ENCODE results near the gene EGR1. TPM values are rescaled to one million over a fixed set of nuclear protein-coding genes. Genes with fewer than 3 reads are reported as not detected.

Gene EGR1
- total RNA-seq, 1 experiment from 2014 or later = 83.3 TPM

GRCh38 chr5:138445547-138446271, 19.6 kb upstream of the EGR1 start:
- peaks cover 0 to 18% (median 11%) of the 10 kb centered on the region in 3 experiments; a peak in 5 of 7 replicates for H3K36me3 Mint-ChIP-seq (ENCODE audit: insufficient read depth in 1 of 3, low read depth in 3 of 3)
- WGBS (ENCODE audit: extremely low coverage, insufficient read length, low lambda C conversion rate) = no CpG with 5 or more reads among the region's 18 CpGs
- H3K27ac Mint-ChIP-seq = no peak overlapping the region; a peak in 1 of 7 replicates
- Histone ChIP-seq H3K79me1 (ENCODE audit: insufficient read depth, low read depth, low read length, poor library complexity, severe bottlenecking) (no peaks in the 10 kb centered on the region), H3K9ac (ENCODE audit: extremely low read depth, insufficient read length, low read length) (no peak overlapping the region), H2BK5ac (ENCODE audit: insufficient read length, low read length) (no peak overlapping the region), H3K9me3 (ENCODE audit: control insufficient read depth, low read depth, low read length) (no peaks in the 10 kb centered on the region), H3K4me1 (ENCODE audit: insufficient read depth, low read length) (no peaks in the 10 kb centered on the region; the same call in 1 of the 2 replicates), H4K8ac (replicated peaks; ENCODE audit: insufficient read length, low read depth, low read length) (no peak overlapping the region), H2BK120ac (ENCODE audit: low read depth, low read length, poor library complexity, severe bottlenecking) (no peak overlapping the region), H3K18ac (ENCODE audit: insufficient read length, low read depth, low read length) (no peak overlapping the region), H2BK12ac (ENCODE audit: insufficient read length, low read depth, low read length) (no peak overlapping the region), H4K20me1 (ENCODE audit: control insufficient read depth, insufficient read depth, insufficient read length) (no peaks in the 10 kb centered on the region), H3K4me2 (ENCODE audit: insufficient read depth, insufficient read length, low read length) (no peak overlapping the region), H3K27ac (ENCODE audit: insufficient read length, low read depth, low read length) (no peak overlapping the region), H3K14ac (ENCODE audit: insufficient read depth, low read length) (no peak overlapping the region), H2BK20ac (ENCODE audit: low read depth, low read length, poor library complexity, severe bottlenecking) (no peak overlapping the region), H3K56ac (ENCODE audit: insufficient read length, low read depth, low read length) (no peak overlapping the region), H4K5ac (ENCODE audit: insufficient read length, low read depth, low read length) (no peak overlapping the region), H4K91ac (ENCODE audit: insufficient read length, low read depth, low read length) (no peak overlapping the region), H3K23me2 (ENCODE audit: insufficient read length, low read depth, low read length, poor library complexity, severe bottlenecking) (no peaks in the 10 kb centered on the region), H3K23ac (ENCODE audit: insufficient read length, low read depth, low read length) (no peak overlapping the region), H2AK5ac (ENCODE audit: insufficient read length, low read length) (no peak overlapping the region), H2BK15ac (ENCODE audit: low read depth, low read length) (no peak overlapping the region), H3K27me3 (ENCODE audit: insufficient read depth, low read length) (no peaks in the 10 kb centered on the region), H2AFZ (ENCODE audit: low read length) (no peak overlapping the region), H3T11ph (ENCODE audit: low read length) (no peak overlapping the region), H3K4ac (ENCODE audit: low read depth, low read length) (no peak overlapping the region), H3K79me2 (ENCODE audit: insufficient read depth, low read length) (no peaks in the 10 kb centered on the region)
- H3K4me1 Mint-ChIP-seq = peaks cover 19 to 22% of the 10 kb centered on the region in 2 experiments
- H3K9me3 Mint-ChIP-seq = no peaks in the 10 kb centered on the region; a peak in 1 of 5 replicates
- no peak overlapping the region for H3K4me3 Mint-ChIP-seq
- no peak for DNase-seq
- no peak for TF ChIP-seq CTCF (conservative IDR thresholded peaks at IDR 0.05)
- peaks cover 4% of the 10 kb centered on the region; the same call in 1 of the 2 replicates for H3K27me3 Mint-ChIP-seq (ENCODE audit: low read depth)
